Activated CD4-positive, alpha-beta T cell treated with anti-CD3 and anti-CD28 coated beads, Interleukin-2, amount 10 ng/mL, durations not matched to agents 7 days and 5 days (primary cell): Measurements from ENCODE around the gene C3orf20. TPM values are rescaled to one million over a fixed set of nuclear protein-coding genes. Genes with fewer than 3 reads are reported as not detected.

Source experiments
- CTCF ChIA-PET: fragments of 350-600 bp; sonication (Branson Sonifier 250); formaldehyde crosslinking; loops from one replicate; lab custom pipeline; 2021; ENCODE audit warnings: antibody characterized with exemption; lab: Charles Lee
- POLR2A ChIA-PET: fragments of 350-600 bp; sonication (Branson Sonifier 250); formaldehyde crosslinking; loops from one replicate; lab custom pipeline; 2021; ENCODE audit warnings: antibody characterized with exemption; lab: Charles Lee
- DNase-seq: peaks from one replicate; pipeline ENCODE4 v3.0.0-alpha.2; 2020
- H3K27ac Mint-ChIP-seq: one replicate; pipeline ENCODE4 v1.8.0; 2021; ENCODE audit warnings: mild to moderate bottlenecking, moderate library complexity, mixed read lengths
- H3K27me3 Mint-ChIP-seq: one replicate; pipeline ENCODE4 v1.8.0; 2021; ENCODE audit warnings: mixed read lengths
- H3K36me3 Mint-ChIP-seq: one replicate; pipeline ENCODE4 v1.8.0; 2021; ENCODE audit warnings: low read depth, mixed read lengths
- H3K4me1 Mint-ChIP-seq: one replicate; pipeline ENCODE4 v1.8.0; 2021; ENCODE audit warnings: mixed read lengths
- H3K4me3 Mint-ChIP-seq: one replicate; pipeline ENCODE4 v1.8.0; 2021; ENCODE audit warnings: mild to moderate bottlenecking, moderate library complexity, mixed read lengths
- H3K9me3 Mint-ChIP-seq: one replicate; pipeline ENCODE4 v1.8.0; 2021; ENCODE audit warnings: mixed read lengths
- total RNA-seq, 2 experiments: library from RNA; stranded (reverse); gene quantifications; one replicate each; pipeline ENCODE4 v1.2.3, GENCODE V29; 2021

The C3orf20 gene
- total RNA-seq, 2 experiments from 2014 or later: 0.10 TPM; not detected in 1

GRCh38 chr3:14757153-14757700 is 82.3 kb downstream of the C3orf20 start:
- Mint-ChIP-seq H3K4me3 (no peak overlapping the region), H3K27me3 (peaks cover 11% of the 10 kb centered on the region), H3K9me3 (peaks cover 3% of the 10 kb centered on the region), H3K36me3 (peaks cover 4% of the 10 kb centered on the region), H3K27ac (no peak overlapping the region), H3K4me1 (peaks cover 10% of the 10 kb centered on the region)
- POLR2A ChIA-PET: no interaction called here
- CTCF ChIA-PET: no interaction called here
- no peak for DNase-seq

GRCh38 chr3:14758297-14758696 is 83.4 kb downstream of the C3orf20 start:
- no peak overlapping the region for H3K27ac Mint-ChIP-seq
- H3K9me3 Mint-ChIP-seq: peaks cover 3% of the 10 kb centered on the region
- H3K4me3 Mint-ChIP-seq: no peak overlapping the region
- peaks cover 4% of the 10 kb centered on the region for H3K36me3 Mint-ChIP-seq
- DNase-seq: no peak
- H3K27me3 Mint-ChIP-seq: peaks cover 6% of the 10 kb centered on the region
- peaks cover 10% of the 10 kb centered on the region for H3K4me1 Mint-ChIP-seq
- CTCF ChIA-PET: no interaction called here
- POLR2A ChIA-PET: no interaction called here

DNA sequence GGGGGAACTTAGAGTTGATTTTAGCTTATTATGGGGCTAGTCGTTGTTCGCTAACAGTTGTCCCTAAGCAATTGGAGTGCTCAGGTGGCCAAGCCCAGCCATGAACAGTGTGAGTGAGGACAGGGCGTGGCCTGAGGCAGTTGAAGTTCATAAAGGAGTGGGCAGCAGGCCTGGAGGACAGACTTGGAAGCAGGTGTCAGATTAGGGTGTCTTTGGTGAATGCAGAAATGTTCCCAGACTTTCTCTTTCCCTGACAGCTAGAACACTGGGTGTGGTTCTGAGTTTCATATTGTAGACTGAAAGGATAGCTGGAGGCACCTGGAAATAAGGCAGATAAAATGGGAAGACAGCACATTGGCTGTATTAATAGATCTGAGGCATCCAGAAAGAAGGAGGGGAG is 84.0 kb downstream of the C3orf20 start:
- H3K4me3 Mint-ChIP-seq: no peak overlapping the region
- peaks cover 5% of the 10 kb centered on the region for H3K27me3 Mint-ChIP-seq
- no peak overlapping the region for H3K27ac Mint-ChIP-seq
- H3K9me3 Mint-ChIP-seq: peaks cover 3% of the 10 kb centered on the region
- POLR2A ChIA-PET: no interaction called here
- H3K36me3 Mint-ChIP-seq: peaks cover 4% of the 10 kb centered on the region
- DNase-seq: no peak
- H3K4me1 Mint-ChIP-seq: peaks cover 10% of the 10 kb centered on the region
- CTCF ChIA-PET: no interaction called here

GRCh38 chr3:14760185-14760584 is 85.2 kb downstream of the C3orf20 start:
- Mint-ChIP-seq H3K27me3 (no peaks in the 10 kb centered on the region), H3K4me3 (no peak overlapping the region), H3K9me3 (peaks cover 3% of the 10 kb centered on the region), H3K27ac (no peak overlapping the region), H3K4me1 (peaks cover 10% of the 10 kb centered on the region), H3K36me3 (peaks cover 4% of the 10 kb centered on the region)
- POLR2A ChIA-PET: no interaction called here
- no peak for DNase-seq
- CTCF ChIA-PET: no interaction called here

DNA sequence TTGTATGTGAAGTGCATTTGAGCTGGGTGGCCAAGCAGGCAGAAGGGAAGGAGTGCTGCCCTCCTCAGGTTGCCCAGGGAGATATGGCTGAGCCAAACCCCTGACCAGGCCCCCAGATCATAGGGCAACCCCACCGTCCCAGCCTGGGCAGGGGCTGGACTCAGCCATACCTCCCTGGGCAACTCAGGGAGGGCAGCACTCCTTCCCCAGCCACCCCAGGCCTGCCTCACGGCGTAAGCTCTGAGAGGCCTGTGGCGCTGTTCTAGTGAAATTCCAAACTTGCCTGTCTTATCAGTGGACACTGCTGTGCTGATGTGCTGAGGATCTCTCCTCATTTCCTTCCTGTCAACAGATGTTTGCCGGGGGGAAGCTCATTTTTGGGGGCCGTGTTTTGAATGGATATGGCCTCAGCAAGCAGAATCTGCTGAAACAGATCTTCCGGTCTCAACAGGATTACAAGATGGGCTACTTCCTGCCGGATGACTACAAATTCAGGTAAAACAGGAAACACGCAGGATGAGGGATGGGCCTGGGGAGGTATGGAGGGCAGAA is 86.3 kb downstream of the C3orf20 start:
- H3K4me3 Mint-ChIP-seq: peak overlapping the region; percentile 1
- H3K27ac Mint-ChIP-seq: peak overlapping the region; percentile 39
- CTCF ChIA-PET: no interaction called here
- H3K27me3 Mint-ChIP-seq: no peaks in the 10 kb centered on the region
- H3K9me3 Mint-ChIP-seq: peaks cover 3% of the 10 kb centered on the region
- DNase-seq: no peak
- POLR2A ChIA-PET: no interaction called here
- H3K36me3 Mint-ChIP-seq: peaks cover 4% of the 10 kb centered on the region
- peaks cover 10% of the 10 kb centered on the region for H3K4me1 Mint-ChIP-seq

- H3K36me3 Mint-ChIP-seq: peaks cover 4% of the 10 kb centered on the region
- ChIA-PET POLR2A (no interaction called here), CTCF (interaction anchor here (1.2 kb wide), 1 partner anchor 12 kb away, joined by 4 read pairs; no protein-coding TSS in a partner anchor)
- peaks cover 3% of the 10 kb centered on the region for H3K9me3 Mint-ChIP-seq
- DNase-seq: no peak
- no peaks in the 10 kb centered on the region for H3K27me3 Mint-ChIP-seq
- H3K4me3 Mint-ChIP-seq: no peak overlapping the region
- peak overlapping the region; percentile 39 for H3K27ac Mint-ChIP-seq
- H3K4me1 Mint-ChIP-seq: peaks cover 10% of the 10 kb centered on the region
These were observed 86.9 kb downstream of the C3orf20 start for GRCh38 chr3:14761866-14762265.

- H3K4me1 Mint-ChIP-seq: peaks cover 10% of the 10 kb centered on the region
- ChIA-PET CTCF (interaction anchor here (1.2 kb wide), 1 partner anchor 11 kb away, joined by 4 read pairs; no protein-coding TSS in a partner anchor), POLR2A (no interaction called here)
- peaks cover 3% of the 10 kb centered on the region for H3K9me3 Mint-ChIP-seq
- peaks cover 4% of the 10 kb centered on the region for H3K36me3 Mint-ChIP-seq
- H3K4me3 Mint-ChIP-seq: no peak overlapping the region
- H3K27ac Mint-ChIP-seq: no peak overlapping the region
- no peak for DNase-seq
- no peaks in the 10 kb centered on the region for H3K27me3 Mint-ChIP-seq
These were observed 87.8 kb downstream of the C3orf20 start for GRCh38 chr3:14762701-14763100.

DNA sequence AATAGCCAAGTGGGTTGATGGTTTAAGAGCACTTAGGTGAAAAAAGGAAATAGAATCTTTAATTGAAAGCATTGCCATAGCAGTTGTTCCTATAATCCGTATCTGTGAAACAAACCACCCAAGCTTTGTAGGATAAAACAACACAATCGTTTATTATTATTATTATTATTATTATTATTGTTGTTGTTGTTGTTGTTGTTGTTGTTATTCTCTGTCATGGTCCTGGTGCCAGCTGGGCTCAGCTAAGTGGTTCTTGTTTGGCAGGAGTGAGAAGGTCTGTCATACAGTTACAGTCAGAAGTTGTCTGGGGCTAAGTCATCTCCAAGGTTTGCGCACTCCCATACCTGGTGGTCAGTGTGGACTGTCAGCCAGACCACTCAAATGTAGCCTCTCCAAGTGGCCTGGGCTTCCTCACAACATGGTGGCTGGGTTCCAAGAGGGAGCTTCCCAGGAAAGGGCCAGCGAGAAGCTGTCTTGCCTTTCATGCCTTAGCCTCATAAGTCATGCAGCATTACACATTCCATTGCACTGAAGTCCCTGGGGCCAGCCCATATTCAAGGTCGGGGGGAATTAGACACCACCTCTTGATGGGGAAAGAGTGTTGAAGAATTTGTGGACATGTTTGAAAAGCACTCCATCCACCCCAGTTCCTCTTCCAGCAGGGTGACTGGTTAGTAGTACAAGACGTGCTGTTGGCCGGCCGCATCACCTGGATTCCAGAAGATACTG is 89.6 kb downstream of the C3orf20 start:
- no peaks in the 10 kb centered on the region for H3K27me3 Mint-ChIP-seq
- peaks cover 3% of the 10 kb centered on the region for H3K9me3 Mint-ChIP-seq
- H3K27ac Mint-ChIP-seq: no peak overlapping the region
- H3K36me3 Mint-ChIP-seq: peaks cover 4% of the 10 kb centered on the region
- CTCF ChIA-PET: no interaction called here
- H3K4me3 Mint-ChIP-seq: no peak overlapping the region
- POLR2A ChIA-PET: no interaction called here
- H3K4me1 Mint-ChIP-seq: peaks cover 10% of the 10 kb centered on the region
- no peak for DNase-seq

GRCh38 chr3:14765060-14765400 is 90.1 kb downstream of the C3orf20 start:
- Mint-ChIP-seq H3K9me3 (peaks cover 3% of the 10 kb centered on the region), H3K27ac (no peak overlapping the region), H3K36me3 (peaks cover 4% of the 10 kb centered on the region), H3K4me3 (no peak overlapping the region), H3K4me1 (peaks cover 9% of the 10 kb centered on the region), H3K27me3 (no peaks in the 10 kb centered on the region)
- ChIA-PET POLR2A (no interaction called here), CTCF (no interaction called here)
- no peak for DNase-seq

DNA sequence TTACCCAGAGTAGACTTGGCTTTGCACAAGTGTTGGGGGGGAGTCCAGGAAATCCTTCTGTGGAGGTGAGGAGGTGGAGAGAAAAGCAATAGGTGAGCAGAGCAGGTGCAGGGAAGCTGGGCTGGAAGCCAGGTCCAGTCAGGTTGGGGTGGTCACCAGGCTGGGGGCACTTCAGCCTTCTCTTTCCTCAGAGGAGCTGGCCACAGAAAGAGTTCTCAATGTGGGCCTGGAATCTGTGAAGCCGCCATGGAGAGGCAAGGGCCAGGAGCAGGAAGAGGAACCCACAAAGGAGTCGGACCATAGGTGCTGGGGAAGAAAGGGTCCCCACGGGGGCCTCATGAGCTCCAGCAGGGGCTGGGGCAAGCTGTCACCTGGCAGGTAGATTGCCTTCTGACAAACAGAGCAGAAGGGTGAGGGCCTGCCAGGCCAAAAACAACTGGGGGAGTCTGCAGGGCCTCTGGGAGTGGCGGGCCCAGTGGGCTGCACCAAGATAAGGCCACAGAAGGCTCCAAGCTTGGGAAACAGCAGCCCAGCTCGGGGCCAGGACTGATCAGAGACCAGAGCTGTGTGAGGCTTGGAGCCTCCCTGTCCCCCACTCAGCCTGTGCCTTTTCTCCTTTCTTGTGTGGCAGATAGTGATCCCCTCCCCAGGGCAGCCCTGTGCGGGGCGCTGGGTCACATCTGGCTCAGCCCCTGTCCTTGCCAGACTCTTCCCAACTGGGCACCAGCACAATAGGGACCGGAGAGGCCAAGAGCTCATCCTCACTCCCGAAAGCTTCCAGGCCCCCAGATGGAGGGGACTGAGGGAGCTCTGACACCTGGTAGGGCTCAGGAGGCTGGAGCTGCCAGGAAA is 90.9 kb downstream of the C3orf20 start:
- ChIA-PET CTCF (interaction anchor here (0.6 to 0.7 kb wide), 2 partner anchors 49 to 1096 kb away, joined by 3 read pairs; no protein-coding TSS in a partner anchor), POLR2A (no interaction called here)
- H3K4me3 Mint-ChIP-seq: no peak overlapping the region
- peaks cover 3% of the 10 kb centered on the region for H3K9me3 Mint-ChIP-seq
- peaks cover 4% of the 10 kb centered on the region for H3K36me3 Mint-ChIP-seq
- H3K27ac Mint-ChIP-seq: no peak overlapping the region
- no peaks in the 10 kb centered on the region for H3K27me3 Mint-ChIP-seq
- DNase-seq: no peak
- peaks cover 9% of the 10 kb centered on the region for H3K4me1 Mint-ChIP-seq

- no peak overlapping the region for H3K4me3 Mint-ChIP-seq
- H3K27ac Mint-ChIP-seq: no peak overlapping the region
- CTCF ChIA-PET: interaction anchor here (0.6 to 0.7 kb wide), 3 partner anchors 29 to 1095 kb away, joined by 3 to 5 read pairs (median 3); no protein-coding TSS in a partner anchor
- peaks cover under 1% of the 10 kb centered on the region for H3K36me3 Mint-ChIP-seq
- DNase-seq: no peak
- H3K9me3 Mint-ChIP-seq: no peaks in the 10 kb centered on the region
- POLR2A ChIA-PET: no interaction called here
- H3K27me3 Mint-ChIP-seq: no peaks in the 10 kb centered on the region
- peaks cover 3% of the 10 kb centered on the region for H3K4me1 Mint-ChIP-seq
These were observed 91.7 kb downstream of the C3orf20 start for GRCh38 chr3:14766428-14767244.
